H9 (cell line): ENCODE data around the gene SLC47A2. TPM values are rescaled to one million over a fixed set of nuclear protein-coding genes. Genes with fewer than 3 reads are reported as not detected.

Experiments used
- DNase-seq: peaks from one replicate; pipeline ENCODE4 v3.0.0-alpha.2; 2017
- H2AFZ ChIP-seq: one replicate; pipeline ENCODE4 v1.6.1; 2013; ENCODE audit warnings: mild to moderate bottlenecking, low read length, control low read depth, moderate library complexity
- H2AK5ac ChIP-seq: 2 replicates; pipeline ENCODE4 v1.6.1; 2013; ENCODE audit warnings: low read length, control low read depth, mixed read lengths; ENCODE audit not compliant: insufficient read length
- H2BK120ac ChIP-seq: one replicate; pipeline ENCODE4 v1.6.1; 2013; ENCODE audit warnings: low read depth, mild to moderate bottlenecking, low read length, control low read depth, inconsistent platforms; ENCODE audit not compliant: poor library complexity, severe bottlenecking
- H2BK12ac ChIP-seq: 2 replicates; pipeline ENCODE4 v1.6.1; 2013; ENCODE audit warnings: low read length, control low read depth, mixed read lengths, low read depth; ENCODE audit not compliant: insufficient read length
- H2BK15ac ChIP-seq: 2 replicates; pipeline ENCODE4 v1.6.1; 2013; ENCODE audit warnings: low read depth, low read length, control low read depth
- H2BK20ac ChIP-seq: one replicate; pipeline ENCODE4 v1.6.1; 2013; ENCODE audit warnings: low read depth, mild to moderate bottlenecking, low read length, control low read depth, inconsistent platforms; ENCODE audit not compliant: poor library complexity, severe bottlenecking
- H2BK5ac ChIP-seq: 2 replicates; pipeline ENCODE4 v1.6.1; 2013; ENCODE audit warnings: low read length, control low read depth, mixed read lengths; ENCODE audit not compliant: insufficient read length
- H3K14ac ChIP-seq: 2 replicates; pipeline ENCODE4 v1.6.1; 2013; ENCODE audit warnings: low read length, control low read depth; ENCODE audit not compliant: insufficient read depth
- H3K18ac ChIP-seq: 2 replicates; pipeline ENCODE4 v1.6.1; 2013; ENCODE audit warnings: low read depth, mild to moderate bottlenecking, mixed read lengths, low read length, control low read depth; ENCODE audit not compliant: insufficient read length
- H3K23ac ChIP-seq: 2 replicates; pipeline ENCODE4 v1.6.1; 2013; ENCODE audit warnings: low read length, control low read depth, mixed read lengths, low read depth; ENCODE audit not compliant: insufficient read length
- H3K23me2 ChIP-seq: 2 replicates; pipeline ENCODE4 v1.6.1; 2013; ENCODE audit warnings: low read depth, mild to moderate bottlenecking, mixed read lengths, low read length, control low read depth; ENCODE audit not compliant: insufficient read length, poor library complexity, severe bottlenecking
- H3K27ac ChIP-seq: 2 replicates; pipeline ENCODE4 v1.5.1; 2013; ENCODE audit warnings: low read length, control low read depth, mixed read lengths, low read depth; ENCODE audit not compliant: insufficient read length
- H3K27me3 ChIP-seq: 2 replicates; pipeline ENCODE4 v1.6.1; 2013; ENCODE audit warnings: low read length, control low read depth, inconsistent platforms; ENCODE audit not compliant: insufficient read depth
- H3K4ac ChIP-seq: 2 replicates; pipeline ENCODE4 v1.6.1; 2013; ENCODE audit warnings: low read depth, mild to moderate bottlenecking, control low read depth, inconsistent platforms, low read length, moderate library complexity
- H3K4me1 ChIP-seq: 2 replicates; pipeline ENCODE4 v1.6.1; 2013; ENCODE audit warnings: low read length, control low read depth, inconsistent platforms; ENCODE audit not compliant: insufficient read depth
- H3K4me2 ChIP-seq: 2 replicates; pipeline ENCODE4 v1.6.1; 2013; ENCODE audit warnings: low read length, control low read depth, mixed read lengths; ENCODE audit not compliant: insufficient read length, insufficient read depth
- H3K56ac ChIP-seq: 2 replicates; pipeline ENCODE4 v1.6.1; 2013; ENCODE audit warnings: low read depth, mild to moderate bottlenecking, mixed read lengths, low read length, control low read depth; ENCODE audit not compliant: insufficient read length
- H3K79me1 ChIP-seq: 2 replicates; pipeline ENCODE4 v1.6.1; 2013; ENCODE audit warnings: low read depth, mild to moderate bottlenecking, moderate library complexity, low read length, control low read depth, inconsistent platforms; ENCODE audit not compliant: insufficient read depth, poor library complexity, severe bottlenecking
- H3K79me2 ChIP-seq: 2 replicates; pipeline ENCODE4 v1.6.1; 2013; ENCODE audit warnings: low read length, control low read depth, inconsistent platforms; ENCODE audit not compliant: insufficient read depth
- H3K9ac ChIP-seq: 2 replicates; pipeline ENCODE4 v1.6.1; 2013; ENCODE audit warnings: low read length, control low read depth, mixed read lengths; ENCODE audit not compliant: insufficient read length; ENCODE audit errors: extremely low read depth
- H3K9me3 ChIP-seq: one replicate; pipeline ENCODE4 v1.6.1; 2013; ENCODE audit warnings: low read depth, low read length, inconsistent platforms; ENCODE audit not compliant: control insufficient read depth
- H3T11ph ChIP-seq: one replicate; pipeline ENCODE4 v1.6.1; 2013; ENCODE audit warnings: mild to moderate bottlenecking, low read length, control low read depth, inconsistent platforms
- H4K20me1 ChIP-seq: one replicate; pipeline ENCODE4 v1.6.1; 2013; ENCODE audit not compliant: control insufficient read depth, insufficient read length, insufficient read depth
- H4K5ac ChIP-seq: 2 replicates; pipeline ENCODE4 v1.6.1; 2013; ENCODE audit warnings: low read depth, mild to moderate bottlenecking, mixed read lengths, low read length, control low read depth; ENCODE audit not compliant: insufficient read length
- H4K8ac ChIP-seq: replicated peaks from 2 replicates; pipeline ENCODE4 v1.6.1; 2013; ENCODE audit warnings: low read length, control low read depth, mixed read lengths, low read depth; ENCODE audit not compliant: insufficient read length
- H4K91ac ChIP-seq: 2 replicates; pipeline ENCODE4 v1.6.1; 2013; ENCODE audit warnings: low read depth, mild to moderate bottlenecking, moderate library complexity, mixed read lengths, low read length, control low read depth; ENCODE audit not compliant: insufficient read length
- H3K27ac Mint-ChIP-seq, 3 experiments: 2 replicates in 2 of 3; 3 replicates in 1 of 3; pipeline ENCODE4 v1.8.0; 2020 to 2021; ENCODE audit warnings: mixed read lengths in 3 of 3, mild to moderate bottlenecking in 1 of 3, moderate library complexity in 1 of 3
- H3K27me3 Mint-ChIP-seq: 2 replicates; pipeline ENCODE4 v1.8.0; 2021; ENCODE audit warnings: low read depth, mild to moderate bottlenecking, moderate library complexity, mixed read lengths
- H3K36me3 Mint-ChIP-seq, 3 experiments: 2 replicates in 2 of 3; 3 replicates in 1 of 3; pipeline ENCODE4 v1.8.0; 2020 to 2021; ENCODE audit warnings: low read depth in 3 of 3, mixed read lengths in 3 of 3; ENCODE audit not compliant: insufficient read depth in 1 of 3
- H3K4me1 Mint-ChIP-seq, 2 experiments: 2 replicates each; pipeline ENCODE4 v1.8.0; 2020; ENCODE audit warnings: mixed read lengths in 2 of 2
- H3K4me3 Mint-ChIP-seq, 2 experiments: 2 replicates in 1 of 2; 3 replicates in 1 of 2; pipeline ENCODE4 v1.8.0; 2020 to 2021; ENCODE audit warnings: mild to moderate bottlenecking in 2 of 2, mixed read lengths in 2 of 2, moderate library complexity in 1 of 2
- H3K9me3 Mint-ChIP-seq, 2 experiments: 2 replicates in 1 of 2; 3 replicates in 1 of 2; pipeline ENCODE4 v1.8.0; 2020; ENCODE audit warnings: mild to moderate bottlenecking in 2 of 2, mixed read lengths in 2 of 2, moderate library complexity in 1 of 2
- CTCF ChIP-seq: fragments of 200-600 bp; sonication (generic); conservative IDR thresholded peaks from 3 replicates; pipeline ENCODE4 v1.8.0; 2021; ENCODE audit warnings: antibody characterized with exemption, mild to moderate bottlenecking
- WGBS: extraction: QIAGEN DNeasy Blood & Tissue Kit; methylation state at CpG from one replicate; pipeline ENCODE4 v1.1.7; 2013; ENCODE audit warnings: missing lambda C conversion rate, low lambda C conversion rate, mixed read lengths; ENCODE audit not compliant: insufficient read length; ENCODE audit errors: extremely low coverage; 5-methylcytosine and 5-hydroxymethylcytosine counted together
- total RNA-seq: library from RNA; stranded (reverse); gene quantifications from 2 replicates; pipeline ENCODE4 v1.2.1, GENCODE V29; 2021

SLC47A2 gene
- total RNA-seq, 1 experiment from 2014 or later: not detected

- Histone ChIP-seq H3K4me2 (no peak overlapping the region), H3K56ac (no peak overlapping the region), H3K9ac (no peak overlapping the region), H4K91ac (no peak overlapping the region), H2AK5ac (no peak overlapping the region), H3K4me1 (no peaks in the 10 kb centered on the region), H2BK120ac (no peak overlapping the region), H3K9me3 (no peaks in the 10 kb centered on the region), H4K8ac (no peak overlapping the region), H3K79me1 (no peaks in the 10 kb centered on the region), H3T11ph (no peak overlapping the region), H2AFZ (no peak overlapping the region), H4K5ac (no peak overlapping the region), H3K23me2 (no peaks in the 10 kb centered on the region), H3K18ac (no peak overlapping the region), H3K4ac (no peak overlapping the region), H3K27me3 (no peaks in the 10 kb centered on the region), H2BK15ac (no peak overlapping the region), H2BK20ac (no peak overlapping the region), H4K20me1 (no peaks in the 10 kb centered on the region), H2BK5ac (no peak overlapping the region), H3K27ac (no peak overlapping the region), H3K79me2 (no peaks in the 10 kb centered on the region), H3K23ac (no peak overlapping the region), H2BK12ac (no peak overlapping the region), H3K14ac (no peak overlapping the region; the same call in 1 of the 2 replicates)
- Mint-ChIP-seq H3K36me3 (no peaks in the 10 kb centered on the region), H3K27ac (no peak overlapping the region), H3K9me3 (no peaks in the 10 kb centered on the region; a peak in 1 of 5 replicates), H3K4me3 (no peak overlapping the region), H3K27me3 (peaks cover 7% of the 10 kb centered on the region), H3K4me1 (peaks cover 4 to 10% of the 10 kb centered on the region in 2 experiments; a peak in 3 of 4 replicates)
- no peak for TF ChIP-seq CTCF
- WGBS: no CpG with 5 or more reads among the region's 10 CpGs
- no peak for DNase-seq
Observed at GRCh38 chr17:19756546-19756945, 40.2 kb upstream of the SLC47A2 start.
